Stimulated activated CD4-positive, alpha-beta T cell treated with anti-CD3 and anti-CD28 coated beads, Interleukin-2, amount 100 ng/mL, for 4 hours (primary cell): Measurements from ENCODE around the gene ADPGK.
"Not testable (repeated sequence)": the region's sequence is repeated elsewhere in the genome, so short reads cannot be mapped to it uniquely, and the experiment has no call there.

Experiments used
- DNase-seq: peaks from one replicate; pipeline ENCODE4 v3.0.0-alpha.2; 2020; ENCODE audit warnings: low read depth

Gene ADPGK

GRCh38 chr15:72783640-72784455, at the start of gene ADPGK:
TSS of gene ADPGK (minus strand) at chr15:72783758. CDS start at chr15:72783691, 67 bp downstream.
- DNase-seq: peak; percentile 91

DNA sequence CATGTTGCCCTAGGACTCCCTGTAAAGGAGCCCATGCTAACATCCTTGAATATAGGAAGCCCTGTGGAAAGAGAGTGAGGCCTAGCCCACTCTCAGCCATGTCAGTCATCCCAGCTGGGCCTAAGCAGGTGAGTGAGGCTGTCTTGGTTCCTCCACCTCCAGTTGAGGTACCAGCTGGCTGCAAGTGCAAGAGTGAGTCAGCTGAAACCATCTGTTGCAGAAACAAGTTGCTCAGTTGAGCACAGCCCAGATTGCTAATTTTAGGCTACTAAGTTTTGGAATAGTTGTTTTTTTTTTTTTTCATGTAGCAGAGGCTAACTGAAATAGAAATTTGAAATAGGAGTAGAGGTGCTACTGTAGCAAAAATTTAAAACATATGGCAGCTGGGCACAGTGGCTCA, 43.7 kb upstream of the ADPGK start:
- no peak for DNase-seq

DNA sequence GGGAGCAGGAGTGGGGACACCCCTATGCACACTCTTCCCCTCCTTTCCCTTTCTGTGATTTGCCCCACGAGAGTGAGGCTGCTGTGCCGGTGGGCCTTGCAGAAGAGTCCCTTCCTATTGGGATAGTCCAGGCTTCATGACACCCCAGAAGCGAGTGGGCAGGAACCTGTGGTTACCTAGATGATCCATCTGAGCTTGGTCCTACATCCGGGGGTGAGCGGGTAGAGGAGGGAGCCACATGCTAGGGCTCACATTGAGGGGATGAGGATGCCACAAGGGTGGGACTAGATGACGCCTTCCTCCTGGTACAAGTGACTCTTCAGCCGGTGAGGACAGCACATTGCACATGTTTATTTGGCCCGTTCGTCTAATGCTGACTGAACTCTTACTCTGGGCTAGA, 43.1 kb upstream of the ADPGK start:
- no peak for DNase-seq

- no peak for DNase-seq
Measured at GRCh38 chr15:72825829-72826228, 42.3 kb upstream of the ADPGK start.

- DNase-seq: no peak
Measured at GRCh38 chr15:72824781-72825180, 41.2 kb upstream of the ADPGK start.

- DNase-seq: no peak
Measured at GRCh38 chr15:72824112-72824511, 40.6 kb upstream of the ADPGK start.

DNA sequence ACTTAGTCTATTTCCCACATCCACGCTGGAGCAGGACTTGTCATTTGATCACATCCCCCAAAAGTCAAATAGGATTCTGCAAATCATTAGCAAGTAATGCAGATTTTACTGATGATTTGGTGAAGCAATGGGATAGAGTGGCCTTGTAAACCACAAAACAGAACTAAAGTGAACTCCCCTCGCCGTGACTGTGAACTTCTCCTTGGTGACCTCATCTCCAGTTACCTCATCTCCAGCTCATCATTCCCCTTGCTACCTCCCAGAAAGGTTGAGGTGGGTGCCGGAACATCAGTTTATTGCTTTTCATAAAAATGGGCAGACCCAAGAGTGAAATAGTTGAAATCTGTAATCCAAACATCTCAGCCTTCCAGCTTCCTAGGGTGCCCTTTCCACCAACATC, 36.7 kb upstream of the ADPGK start:
- DNase-seq: no peak

GRCh38 chr15:72818632-72819031, 35.1 kb upstream of the ADPGK start:
- no peak for DNase-seq

- DNase-seq: no peak
Measured at GRCh38 chr15:72813345-72814004, 29.9 kb upstream of the ADPGK start.

DNA sequence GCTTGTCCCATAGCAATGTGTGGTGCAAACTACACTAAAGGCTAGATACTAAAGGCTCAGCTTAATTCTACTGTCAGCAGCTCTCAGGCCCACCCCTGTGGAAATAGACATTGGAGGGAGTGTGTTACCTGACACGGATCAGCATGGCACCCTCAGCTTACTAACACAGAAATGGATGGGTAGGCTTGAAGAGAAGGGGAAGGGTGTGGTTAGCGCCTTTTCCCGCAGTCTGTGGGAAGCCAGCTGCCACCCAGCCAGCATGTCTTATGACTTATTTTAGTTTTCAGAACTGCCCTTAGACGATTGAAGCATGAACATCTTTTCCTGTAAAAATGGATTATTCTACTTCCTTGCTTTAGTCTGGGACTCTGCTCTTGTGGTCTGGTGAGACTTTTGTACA, 25.8 kb upstream of the ADPGK start:
- no peak for DNase-seq

GRCh38 chr15:72807346-72807745, 23.8 kb upstream of the ADPGK start:
- DNase-seq: not testable (repeated sequence)

DNA sequence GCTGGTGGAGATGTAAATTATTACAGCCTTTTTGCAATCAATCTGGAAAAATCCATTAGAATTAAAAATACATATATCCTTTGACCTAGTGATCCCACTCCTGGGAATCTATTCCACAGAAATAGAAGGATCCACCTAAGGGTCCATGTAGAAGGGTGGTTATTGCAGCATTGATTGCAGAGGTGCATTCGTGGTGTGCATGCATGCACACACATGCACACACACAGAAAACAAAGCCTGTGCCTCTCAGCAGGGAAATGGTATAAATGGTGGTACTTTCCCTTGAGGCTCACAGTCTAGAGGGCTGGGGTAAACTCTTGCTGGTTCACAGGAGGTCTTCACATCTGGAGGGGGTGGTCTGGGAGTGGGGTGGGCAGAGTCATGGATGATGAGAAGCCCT, 19.4 kb upstream of the ADPGK start:
- DNase-seq: no peak

DNA sequence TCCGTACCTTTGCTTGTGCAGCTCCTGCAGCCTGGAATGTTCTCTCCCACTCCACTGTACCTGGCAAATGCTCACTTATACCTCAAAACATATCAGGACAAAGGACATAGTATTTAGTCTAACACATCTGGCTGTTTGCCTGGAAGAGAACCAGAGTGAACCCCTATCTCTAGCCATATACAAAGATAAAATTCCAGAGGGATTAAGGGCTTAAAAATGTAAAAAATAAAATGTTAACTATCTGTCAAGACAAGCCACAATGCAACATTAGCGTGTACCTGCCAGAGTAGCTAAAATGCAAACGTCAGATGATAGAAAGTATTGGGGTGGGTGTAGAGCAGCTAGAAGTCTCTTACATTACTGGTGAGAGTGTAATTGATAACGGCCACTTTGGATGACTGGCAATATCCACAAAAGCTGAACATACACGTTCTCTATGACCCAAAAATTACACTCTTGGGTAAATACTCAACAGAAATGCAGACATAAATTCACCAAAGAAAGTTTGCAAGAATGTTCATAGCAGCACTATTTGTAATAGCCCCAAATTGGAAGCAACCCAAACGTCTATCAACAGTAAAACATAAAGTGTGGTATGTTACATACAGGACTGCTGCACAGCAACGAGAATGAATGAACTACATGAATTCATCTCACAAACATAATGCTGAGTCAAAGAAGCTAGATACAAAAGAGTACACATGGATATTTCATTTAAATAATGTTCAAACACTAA, 18.2 kb upstream of the ADPGK start:
- DNase-seq: no peak

DNA sequence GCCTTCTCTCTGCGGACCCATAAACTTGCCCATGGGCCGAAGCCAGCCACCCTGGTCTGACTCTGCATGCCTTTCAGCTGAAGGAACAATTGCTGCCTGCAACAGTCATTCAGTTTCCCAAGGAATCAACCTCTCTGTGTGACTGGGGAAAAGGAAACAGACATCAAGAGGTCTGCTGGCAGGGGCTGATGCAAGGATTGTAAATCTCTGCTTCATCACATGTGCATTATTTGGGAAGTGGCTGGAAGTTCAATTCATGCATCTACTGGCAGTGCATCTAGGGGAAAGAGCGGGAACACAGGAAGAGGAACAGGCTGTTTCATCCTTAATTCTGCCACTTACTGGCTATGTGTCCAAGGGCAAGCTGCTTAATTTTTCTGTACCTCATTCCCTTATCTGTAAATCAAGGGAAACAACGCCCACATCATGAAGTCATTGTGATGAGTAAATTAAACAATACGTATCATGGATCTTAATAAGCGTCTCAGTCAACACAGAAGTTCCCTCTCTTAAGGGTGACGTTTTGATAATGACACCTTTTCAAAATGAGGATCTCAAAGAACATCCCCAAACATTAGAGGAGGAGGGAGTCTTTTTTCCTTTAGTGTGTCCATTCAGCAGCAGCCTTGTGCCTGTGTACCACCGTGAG, 17.4 kb upstream of the ADPGK start:
- no peak for DNase-seq

GRCh38 chr15:72797834-72798233, 14.3 kb upstream of the ADPGK start:
- DNase-seq: no peak

- DNase-seq: no peak
Measured at GRCh38 chr15:72797338-72797689, 13.8 kb upstream of the ADPGK start.

DNA sequence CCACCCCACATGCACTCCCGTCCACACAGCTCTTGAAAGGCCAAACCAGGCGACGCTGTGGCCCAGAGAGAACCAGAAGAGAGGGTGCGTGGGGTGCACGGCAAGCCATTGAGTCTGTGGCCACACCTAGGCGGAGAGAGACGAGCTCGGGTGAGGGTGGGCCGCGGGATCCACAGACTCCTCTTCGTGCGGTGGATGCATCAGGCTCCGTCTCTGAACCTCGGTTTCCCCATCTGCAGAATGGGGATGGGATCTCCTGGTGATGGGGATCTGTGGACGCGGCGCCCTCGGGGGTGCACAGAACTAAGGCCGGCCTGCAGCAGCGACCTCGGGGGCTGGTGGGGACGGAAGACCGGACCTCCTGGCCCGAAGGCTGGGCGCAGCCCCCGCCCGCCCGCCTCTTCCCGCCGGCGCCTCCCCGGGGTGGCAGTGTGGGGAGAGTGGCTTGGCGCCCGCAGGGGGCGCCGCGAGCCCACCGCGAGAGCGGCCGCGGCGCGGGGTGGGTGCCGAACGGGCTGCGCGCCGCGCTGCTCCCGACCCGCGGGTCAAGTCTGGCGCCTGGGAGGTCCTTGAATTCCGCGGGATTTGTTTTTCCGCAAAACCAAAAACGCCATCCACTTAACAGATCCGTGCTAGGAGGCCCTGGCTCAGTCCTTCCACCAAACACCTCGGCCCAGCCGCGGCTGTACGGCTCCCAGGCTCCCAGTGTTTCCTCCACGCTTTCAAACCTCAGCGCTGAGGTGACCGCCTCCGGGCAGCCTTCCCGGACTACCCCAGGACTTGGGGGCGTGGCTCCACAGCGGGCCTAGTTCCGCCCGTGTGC, 13.2 kb upstream of the ADPGK start:
- DNase-seq: peak; percentile 20

GRCh38 chr15:72796210-72796514, 12.6 kb upstream of the ADPGK start:
- DNase-seq: no peak

- no peak for DNase-seq
Measured at GRCh38 chr15:72793766-72794660, 10.5 kb upstream of the ADPGK start.

DNA sequence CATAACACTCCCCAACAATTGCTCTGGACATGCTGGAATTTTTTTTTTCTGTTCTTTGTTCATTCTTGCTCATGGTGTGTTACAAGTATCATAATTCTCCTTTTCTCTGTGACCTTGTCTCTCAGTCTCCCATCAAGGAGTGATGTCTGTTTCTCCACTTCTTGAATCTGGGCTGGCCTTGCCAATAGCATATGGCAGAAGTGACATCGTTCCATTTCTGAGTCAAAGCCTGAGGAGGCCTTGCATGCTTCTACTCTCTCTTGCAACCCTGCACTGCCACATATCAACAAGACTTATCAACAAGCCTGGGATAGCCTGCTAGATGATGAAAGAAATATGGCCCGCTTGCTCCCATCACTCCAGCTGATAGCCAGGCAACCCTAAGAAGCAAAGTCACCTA, 8.9 kb upstream of the ADPGK start:
- DNase-seq: no peak
